ENCODE measurements around the gene SUB1.

DNA sequence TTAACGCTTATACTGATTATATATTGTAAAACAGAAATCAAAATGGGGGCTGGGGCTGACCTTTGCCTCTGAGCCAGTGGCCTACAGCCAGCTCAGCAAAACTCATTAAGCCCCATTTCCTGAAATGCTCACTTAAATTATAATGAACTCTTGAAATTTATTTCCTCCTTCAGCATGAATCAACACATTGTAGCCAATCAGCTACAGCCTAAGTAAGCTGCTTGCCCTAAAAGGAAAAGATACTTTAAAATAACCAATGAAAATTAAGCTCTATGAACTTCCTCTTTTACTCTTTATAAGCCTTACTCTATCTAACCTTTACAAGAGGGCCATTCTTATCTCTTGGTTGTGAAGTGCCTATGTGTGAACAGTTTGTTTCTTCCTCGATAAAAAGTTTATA is 33.5 kb upstream of the SUB1 start:
- TF ChIP-seq, protein P1, sequence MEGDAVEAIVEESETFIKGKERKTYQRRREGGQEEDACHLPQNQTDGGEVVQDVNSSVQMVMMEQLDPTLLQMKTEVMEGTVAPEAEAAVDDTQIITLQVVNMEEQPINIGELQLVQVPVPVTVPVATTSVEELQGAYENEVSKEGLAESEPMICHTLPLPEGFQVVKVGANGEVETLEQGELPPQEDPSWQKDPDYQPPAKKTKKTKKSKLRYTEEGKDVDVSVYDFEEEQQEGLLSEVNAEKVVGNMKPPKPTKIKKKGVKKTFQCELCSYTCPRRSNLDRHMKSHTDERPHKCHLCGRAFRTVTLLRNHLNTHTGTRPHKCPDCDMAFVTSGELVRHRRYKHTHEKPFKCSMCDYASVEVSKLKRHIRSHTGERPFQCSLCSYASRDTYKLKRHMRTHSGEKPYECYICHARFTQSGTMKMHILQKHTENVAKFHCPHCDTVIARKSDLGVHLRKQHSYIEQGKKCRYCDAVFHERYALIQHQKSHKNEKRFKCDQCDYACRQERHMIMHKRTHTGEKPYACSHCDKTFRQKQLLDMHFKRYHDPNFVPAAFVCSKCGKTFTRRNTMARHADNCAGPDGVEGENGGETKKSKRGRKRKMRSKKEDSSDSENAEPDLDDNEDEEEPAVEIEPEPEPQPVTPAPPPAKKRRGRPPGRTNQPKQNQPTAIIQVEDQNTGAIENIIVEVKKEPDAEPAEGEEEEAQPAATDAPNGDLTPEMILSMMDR (IDR thresholded peaks at IDR 0.05) = no peak
- TF ChIP-seq POLR2AphosphoS5 (IDR thresholded peaks at IDR 0.05; ENCODE audit: low read depth, low read length) (no peak), TCF7L2 (IDR thresholded peaks at IDR 0.05; ENCODE audit: low read depth, low read length) (no peak)
- TF ChIP-seq, protein P2, sequence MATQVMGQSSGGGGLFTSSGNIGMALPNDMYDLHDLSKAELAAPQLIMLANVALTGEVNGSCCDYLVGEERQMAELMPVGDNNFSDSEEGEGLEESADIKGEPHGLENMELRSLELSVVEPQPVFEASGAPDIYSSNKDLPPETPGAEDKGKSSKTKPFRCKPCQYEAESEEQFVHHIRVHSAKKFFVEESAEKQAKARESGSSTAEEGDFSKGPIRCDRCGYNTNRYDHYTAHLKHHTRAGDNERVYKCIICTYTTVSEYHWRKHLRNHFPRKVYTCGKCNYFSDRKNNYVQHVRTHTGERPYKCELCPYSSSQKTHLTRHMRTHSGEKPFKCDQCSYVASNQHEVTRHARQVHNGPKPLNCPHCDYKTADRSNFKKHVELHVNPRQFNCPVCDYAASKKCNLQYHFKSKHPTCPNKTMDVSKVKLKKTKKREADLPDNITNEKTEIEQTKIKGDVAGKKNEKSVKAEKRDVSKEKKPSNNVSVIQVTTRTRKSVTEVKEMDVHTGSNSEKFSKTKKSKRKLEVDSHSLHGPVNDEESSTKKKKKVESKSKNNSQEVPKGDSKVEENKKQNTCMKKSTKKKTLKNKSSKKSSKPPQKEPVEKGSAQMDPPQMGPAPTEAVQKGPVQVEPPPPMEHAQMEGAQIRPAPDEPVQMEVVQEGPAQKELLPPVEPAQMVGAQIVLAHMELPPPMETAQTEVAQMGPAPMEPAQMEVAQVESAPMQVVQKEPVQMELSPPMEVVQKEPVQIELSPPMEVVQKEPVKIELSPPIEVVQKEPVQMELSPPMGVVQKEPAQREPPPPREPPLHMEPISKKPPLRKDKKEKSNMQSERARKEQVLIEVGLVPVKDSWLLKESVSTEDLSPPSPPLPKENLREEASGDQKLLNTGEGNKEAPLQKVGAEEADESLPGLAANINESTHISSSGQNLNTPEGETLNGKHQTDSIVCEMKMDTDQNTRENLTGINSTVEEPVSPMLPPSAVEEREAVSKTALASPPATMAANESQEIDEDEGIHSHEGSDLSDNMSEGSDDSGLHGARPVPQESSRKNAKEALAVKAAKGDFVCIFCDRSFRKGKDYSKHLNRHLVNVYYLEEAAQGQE (IDR thresholded peaks at IDR 0.05; ENCODE audit: insufficient read depth in 1 of 2, low read depth in 2 of 2, low read length in 1 of 2) = no peak
